Measurements from ENCODE around the gene SLC39A11. TPM values are rescaled to one million over a fixed set of nuclear protein-coding genes. Genes with fewer than 3 reads are reported as not detected.
"Not testable (repeated sequence)": the region's sequence is repeated elsewhere in the genome, so short reads cannot be mapped to it uniquely, and the experiment has no call there.

Gene SLC39A11
- polyA plus RNA-seq, 10 donors: 8.2 to 10.9 (median 9.6) TPM

DNA sequence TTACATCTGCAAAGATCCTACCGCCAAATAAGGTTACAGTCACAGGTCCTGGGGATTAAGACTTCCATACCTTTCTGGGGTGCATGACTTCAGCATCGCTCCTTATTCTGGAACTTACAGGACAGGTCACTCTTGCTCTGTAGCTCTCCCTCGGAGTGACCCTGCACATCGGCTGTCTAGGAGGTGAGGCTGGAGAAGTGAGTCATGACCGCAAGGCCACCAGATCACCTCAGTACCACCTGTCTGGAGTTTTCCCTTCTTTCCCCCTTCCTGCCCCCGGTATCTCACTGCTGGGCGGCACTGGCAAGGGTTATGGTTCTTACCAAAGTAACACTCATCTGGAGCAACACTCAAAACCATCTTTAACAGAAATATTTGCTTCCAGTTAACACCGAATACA lies 374.8 kb downstream of the SLC39A11 start:
- no peak for DNase-seq

DNA sequence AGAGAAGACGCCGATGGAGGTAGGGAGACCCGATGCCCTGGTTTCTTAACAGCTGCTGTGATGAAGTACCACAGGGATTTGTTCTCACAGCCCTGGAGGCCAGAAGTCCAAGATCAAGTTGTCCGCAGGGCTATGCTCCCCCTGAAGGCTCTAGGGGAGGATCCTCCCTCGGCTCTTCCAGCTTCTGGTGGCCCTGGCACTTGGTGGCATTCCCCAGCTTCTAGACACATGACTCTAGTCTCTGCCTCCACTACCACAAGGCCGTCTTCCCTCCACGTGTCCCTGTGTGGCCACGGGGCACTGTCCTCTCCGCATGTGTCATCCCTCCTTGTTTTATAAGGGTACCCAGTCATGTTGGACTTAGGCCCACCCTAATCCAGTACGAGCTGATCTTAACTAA lies 375.2 kb downstream of the SLC39A11 start:
- DNase-seq: no peak

DNA sequence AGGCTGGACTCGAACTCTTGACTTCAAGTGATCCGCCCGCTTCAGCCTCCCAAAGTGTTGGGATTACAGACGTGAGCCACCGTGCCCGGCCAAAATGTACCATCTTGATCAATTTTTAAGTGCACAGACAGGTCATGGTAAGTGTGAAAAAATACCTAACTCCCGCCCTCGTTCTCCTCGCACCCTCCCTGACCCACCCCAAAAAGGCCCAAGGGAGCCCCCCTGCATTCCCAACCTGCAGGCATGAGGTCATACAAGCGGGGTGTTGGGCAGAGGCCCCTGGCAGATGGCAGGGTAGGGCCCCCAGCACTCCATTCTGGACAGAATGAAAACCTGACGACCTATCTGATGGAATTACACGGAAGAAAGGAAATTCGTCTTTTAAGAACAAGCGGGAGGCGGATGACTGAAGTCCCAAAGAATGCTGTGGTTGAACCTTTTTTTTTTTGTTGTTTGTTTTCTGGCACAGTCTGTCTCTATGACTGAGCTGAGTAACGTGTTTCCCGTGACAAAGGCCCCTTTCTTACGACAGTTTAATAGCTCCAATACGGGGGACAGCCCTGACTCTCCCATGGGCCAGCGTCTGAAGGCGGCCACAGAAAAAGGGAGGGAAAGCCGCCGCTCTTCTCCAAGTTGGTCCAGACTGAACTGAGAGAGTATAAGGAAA lies 376.4 kb downstream of the SLC39A11 start:
- DNase-seq: peak; percentile 36 to 88 (median 59)

DNA sequence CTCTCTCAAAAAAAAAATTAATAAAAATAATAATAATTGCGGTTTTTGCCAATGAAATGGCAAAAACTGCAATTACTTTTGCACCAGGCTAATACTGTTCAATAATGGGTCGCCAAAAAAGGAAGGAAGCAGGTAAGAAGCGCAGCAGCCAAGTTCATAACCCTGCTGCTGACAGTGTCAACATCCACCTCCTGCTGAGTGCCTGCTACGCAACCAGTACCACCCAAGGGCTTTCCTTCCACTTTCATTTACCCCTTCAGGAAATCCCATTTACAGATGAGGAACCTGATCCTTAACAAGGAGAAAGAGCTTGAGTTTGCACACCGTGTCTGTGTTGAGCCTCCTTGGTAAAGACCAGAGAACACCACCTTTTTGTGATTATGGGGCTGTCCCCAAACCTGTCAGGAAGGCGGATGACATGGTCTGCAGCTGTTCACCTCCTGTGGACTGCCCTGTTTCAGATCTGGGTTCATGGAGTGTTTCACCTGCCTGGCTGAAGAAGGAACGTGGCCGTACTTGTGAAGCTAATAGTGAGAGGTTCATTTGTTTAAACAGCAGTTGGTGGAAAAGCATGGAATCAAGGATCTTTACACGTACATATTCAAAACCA lies 378.0 kb downstream of the SLC39A11 start:
- DNase-seq: no peak

DNA sequence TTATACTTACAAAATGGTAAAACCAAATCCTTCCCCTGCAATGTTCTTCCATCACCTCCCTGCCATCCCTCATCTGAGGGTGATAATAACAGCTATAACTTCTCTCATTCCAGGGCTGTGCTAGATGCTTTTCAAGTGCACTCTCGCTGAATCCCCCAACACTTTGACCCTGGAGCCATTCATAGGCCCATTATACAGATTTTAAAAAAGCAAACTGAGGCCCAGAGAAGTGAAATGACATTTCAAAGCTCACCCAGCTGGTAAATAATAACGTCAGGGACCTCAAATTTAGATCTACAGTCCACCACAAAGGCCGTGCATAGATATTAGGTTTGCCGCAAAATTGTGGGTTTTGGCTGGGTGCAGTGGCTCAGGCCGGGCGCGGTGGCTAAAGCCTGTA lies 378.8 kb downstream of the SLC39A11 start:
- no peak for DNase-seq

DNA sequence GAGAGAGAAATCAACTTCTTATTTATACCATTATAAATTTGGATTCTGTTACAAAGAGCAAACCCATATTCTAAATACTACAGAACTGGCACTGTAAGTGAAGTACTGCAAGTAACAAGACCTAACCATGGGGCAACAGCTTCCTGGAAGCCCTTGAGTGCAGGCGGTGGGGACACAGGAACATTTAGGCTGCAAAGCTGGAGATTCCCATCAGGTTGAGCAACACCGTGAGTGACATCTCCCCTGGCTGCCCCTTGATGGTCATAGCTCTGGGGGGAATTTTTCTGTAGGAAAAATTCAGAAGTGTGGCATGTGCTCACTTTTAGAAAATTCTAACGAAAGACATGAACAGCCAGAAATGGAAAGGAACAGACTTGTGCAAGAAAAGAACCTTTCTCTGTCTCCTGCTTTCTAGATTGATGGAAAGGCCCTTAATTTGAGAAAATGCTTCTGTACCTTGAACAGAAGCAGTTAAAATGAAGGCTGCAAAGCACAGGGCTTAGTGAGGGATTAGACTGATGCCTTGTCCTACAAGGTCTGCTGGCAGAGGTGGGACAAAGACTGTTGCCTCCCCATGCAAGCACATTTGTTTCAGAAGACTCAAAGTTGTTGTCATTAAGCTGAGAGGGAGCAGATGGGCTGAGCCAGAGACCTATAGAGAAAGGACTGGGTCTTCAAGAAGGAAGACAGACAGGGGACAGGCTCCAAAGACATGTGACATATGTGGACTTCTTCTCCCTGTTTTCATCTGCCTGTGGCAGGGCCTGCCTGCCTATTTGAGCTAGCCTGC lies 380.8 kb downstream of the SLC39A11 start:
- no peak for DNase-seq

DNA sequence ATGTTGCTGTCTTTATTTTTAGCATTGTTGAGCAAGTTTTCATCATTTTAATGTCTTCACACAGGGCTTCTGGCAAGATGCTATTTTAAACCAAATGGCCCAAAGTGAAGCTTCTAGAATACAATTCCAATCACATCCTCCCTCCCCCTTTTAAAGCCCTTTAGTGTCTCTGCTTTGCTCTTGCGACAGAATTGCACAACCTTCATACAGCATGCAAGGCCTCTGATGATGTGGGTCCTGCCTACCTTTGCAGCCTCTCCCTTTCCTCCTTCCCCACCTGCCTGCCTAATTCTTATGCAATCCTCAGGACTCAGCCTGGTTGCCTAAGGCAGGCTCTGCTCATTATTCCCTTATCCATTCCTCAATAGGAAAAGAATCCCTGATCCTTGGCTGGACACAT lies 381.7 kb downstream of the SLC39A11 start:
- no peak for DNase-seq

DNA sequence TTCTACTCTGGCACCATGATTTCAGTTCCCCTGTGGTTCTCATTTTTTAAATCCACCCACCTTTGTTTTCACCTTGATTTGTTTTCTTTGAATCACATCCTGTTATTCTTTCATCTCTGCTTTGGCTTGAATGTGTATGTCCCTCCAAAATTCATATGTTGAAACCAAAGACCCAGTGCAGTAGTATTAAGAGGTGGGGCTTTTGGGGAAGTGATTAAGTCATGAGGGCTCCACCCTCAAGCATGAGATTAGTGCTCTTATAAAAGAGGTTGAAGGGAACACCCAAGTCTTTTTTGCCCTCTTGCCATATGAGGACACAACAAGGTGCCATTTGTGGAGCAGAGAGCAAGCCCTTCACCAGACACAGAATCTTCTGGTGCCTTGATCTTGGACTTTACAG lies 382.3 kb downstream of the SLC39A11 start:
- no peak for DNase-seq

DNA sequence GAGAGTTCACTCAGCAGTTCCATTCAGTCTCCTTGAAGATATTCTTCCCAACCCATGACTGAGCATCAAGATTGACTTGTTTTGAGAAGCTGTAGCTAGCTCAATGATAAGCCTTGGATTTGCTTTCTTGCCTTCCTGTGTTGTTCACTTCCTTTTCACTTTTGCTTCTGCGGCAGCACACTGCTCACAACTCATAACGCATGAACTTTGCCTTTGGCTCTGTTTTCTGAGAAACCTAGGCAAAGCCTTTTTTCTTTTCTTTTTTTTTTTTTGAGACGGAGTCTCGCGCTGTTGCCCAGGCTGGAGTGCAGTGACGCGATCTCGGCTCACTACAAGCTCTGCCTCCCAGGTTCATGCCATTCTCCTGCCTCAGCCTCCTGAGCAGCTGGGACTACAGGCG lies 383.8 kb downstream of the SLC39A11 start:
- DNase-seq: not testable (repeated sequence)

DNA sequence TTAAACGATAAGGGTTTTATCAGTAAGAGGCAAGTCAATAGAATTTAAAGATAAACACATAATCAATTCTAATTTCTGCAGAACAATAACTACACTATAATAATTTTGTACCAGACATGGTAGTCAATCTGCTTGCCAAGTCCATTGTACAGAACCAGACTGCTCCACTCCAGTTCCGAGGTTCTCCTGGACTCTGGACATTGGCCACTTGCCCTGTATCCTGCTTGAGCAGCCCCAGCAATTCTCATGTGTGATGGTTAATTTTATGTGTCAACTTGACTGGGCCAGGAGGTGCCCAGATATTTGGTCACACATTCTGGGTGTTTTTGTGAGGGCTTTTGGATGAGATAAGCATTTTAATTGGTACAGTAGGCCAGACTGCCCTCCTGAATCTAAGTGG lies 384.6 kb downstream of the SLC39A11 start:
- DNase-seq: no peak

DNA sequence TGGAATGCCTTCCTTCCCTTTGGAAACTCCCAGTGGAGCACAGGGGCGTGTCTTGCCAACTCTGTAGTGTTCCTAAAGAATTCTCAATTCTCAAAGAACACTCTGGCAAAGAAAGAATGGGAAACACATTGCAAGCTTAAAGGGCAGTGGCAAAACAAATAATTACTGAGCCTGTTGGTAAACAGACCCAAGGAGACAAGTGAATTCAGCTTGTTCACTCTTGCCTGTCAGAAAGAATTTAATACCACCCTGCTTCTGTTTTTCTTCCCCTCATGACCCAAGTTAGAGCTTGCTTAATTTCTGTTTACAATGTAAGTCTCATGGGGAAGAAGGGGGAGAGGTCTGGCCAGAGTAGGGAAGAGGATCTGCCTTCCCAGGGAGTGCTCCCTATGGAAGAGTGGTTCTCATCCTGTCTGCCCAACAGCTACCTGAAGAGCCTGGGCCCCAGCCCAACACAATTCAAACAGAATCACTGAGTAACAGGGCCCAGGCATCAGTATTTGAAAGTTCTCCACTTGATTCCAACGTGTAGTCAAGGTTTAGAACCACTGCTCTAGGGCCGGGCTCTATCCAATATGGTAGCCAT lies 386.0 kb downstream of the SLC39A11 start:
- DNase-seq: no peak

DNA sequence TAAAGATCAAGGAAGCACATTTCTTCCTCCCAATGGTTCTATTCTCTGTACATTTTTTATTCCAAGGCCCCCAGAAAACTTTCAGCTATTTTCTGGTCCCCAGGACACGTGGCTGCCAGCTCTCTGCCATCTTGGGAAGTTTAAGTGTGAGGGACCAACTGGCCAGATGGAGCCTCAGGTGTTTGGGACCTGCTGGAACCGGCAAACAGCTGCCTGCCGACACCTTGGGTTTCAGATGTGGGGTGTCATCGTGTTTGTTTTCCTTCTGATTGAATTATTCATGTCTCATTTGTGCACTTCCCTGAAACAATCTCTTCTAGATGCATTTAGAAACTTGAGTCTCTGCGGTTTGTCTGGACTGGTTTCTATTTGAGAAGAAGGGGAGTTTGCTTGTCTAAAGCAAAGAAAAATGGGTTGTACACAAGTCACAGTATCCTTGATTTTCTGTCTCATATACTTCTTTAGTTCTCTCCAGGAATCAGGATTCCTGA lies 386.5 kb downstream of the SLC39A11 start:
- DNase-seq: no peak

DNA sequence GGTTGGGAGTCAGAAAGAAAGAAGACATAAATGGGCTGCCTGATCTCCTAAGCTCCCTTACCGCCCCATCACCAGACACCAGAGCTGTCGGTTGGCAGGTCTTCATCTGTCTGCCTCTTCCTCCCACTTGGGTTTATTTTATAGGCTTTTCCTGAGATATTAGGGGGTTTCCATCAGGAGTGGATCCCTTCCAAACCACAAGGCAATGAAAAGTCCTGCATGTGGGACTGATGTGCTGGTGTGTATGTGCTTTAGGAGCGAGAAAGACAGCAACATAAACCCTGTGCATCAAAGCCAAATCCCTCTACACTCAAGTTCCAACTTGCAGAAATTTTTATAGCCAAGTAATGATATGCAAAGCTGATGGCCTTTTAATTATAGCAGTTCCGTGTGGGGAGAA lies 389.5 kb downstream of the SLC39A11 start:
- no peak for DNase-seq

DNA sequence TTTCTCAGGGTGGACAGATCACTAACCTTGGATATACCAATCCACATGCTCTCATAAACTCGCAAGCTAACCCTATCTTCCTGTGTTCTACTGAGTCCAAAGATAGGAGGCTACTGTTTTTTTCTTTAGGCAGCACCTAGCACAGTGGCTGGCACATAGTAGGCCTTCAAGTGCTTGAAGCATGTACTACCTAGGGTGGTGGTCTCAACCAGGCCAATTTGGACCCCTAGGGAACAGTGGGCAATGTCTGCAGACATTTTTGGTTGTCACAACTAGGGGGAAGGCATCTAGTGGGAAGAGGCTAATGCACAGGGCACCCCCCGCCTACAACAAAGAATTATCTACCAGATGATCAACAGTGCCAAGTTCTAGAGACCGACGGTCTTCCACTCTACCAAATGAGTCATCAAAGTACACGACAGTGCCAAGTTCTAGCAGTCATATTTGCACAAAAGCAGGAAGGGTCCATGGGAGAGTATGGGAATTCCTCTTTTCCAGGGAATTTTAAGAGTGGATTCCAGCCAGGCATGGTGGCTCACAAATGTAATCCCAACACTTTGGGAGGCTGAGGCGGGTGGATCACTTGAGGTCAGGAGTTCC lies 390.3 kb downstream of the SLC39A11 start:
- DNase-seq: peak in 1 of 3 donors; percentile 55

DNA sequence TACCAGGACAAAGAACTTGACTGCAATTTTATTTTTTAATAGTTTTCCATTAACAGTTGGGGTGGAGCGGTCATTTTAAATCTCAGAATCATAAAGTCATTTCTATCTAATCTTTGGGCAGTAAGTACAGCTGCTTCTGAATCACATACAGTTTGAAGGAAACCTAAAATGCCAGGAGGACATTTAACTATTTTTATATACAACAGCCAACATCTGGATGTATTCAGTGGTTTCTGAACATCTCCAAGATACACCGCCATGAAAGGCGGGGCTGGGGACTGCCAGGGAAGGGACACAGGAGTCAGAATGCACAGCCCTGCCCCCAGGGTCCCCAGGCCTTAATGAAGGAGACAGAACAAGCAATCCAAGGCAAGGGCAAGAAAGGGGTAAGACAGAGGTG lies 392.3 kb downstream of the SLC39A11 start:
- DNase-seq: no peak

DNA sequence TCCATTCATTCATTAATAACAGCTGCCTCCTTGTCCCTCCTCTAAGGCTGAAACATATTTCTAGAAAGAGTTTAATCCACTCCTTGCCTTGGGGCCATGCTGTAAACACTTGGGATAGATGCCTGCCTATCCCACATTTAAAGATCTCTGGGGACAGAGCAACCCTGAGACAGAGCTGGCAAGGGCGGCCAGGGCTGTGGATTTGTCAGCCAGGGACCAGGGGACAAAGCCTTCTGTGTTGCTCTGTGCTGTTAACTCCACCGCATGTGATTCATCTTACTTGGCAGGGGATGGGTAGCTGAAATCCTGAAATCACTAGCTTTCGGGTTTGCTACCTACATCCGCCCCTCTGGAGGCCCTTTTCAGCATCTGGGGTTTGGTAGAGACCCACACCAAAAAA lies 392.9 kb downstream of the SLC39A11 start:
- DNase-seq: no peak

DNA sequence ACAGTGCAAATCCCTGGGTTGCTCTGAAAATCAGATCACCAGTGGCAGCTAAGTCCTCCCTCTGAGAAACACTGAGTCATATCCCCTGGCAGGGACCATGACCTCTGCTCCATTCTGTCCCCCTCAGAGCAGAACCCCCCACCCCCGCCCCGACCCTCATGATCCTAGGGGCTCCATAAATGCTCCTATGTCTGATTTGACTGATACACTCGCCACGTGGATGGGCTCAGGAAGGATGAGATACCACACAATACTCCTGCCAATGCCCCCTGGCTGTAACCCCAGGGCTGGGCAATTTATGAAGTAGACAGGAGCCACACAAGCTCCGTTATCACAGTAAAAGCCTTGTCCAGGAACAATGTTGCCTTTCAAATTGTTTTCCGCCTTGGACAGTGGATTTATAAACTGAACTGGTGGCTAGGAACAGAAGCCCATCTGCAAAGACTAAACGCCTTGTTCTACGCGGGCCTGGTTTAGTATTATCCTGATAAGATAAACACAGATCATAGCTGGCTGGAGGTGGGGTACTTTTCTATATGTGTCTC lies 394.8 kb downstream of the SLC39A11 start:
- no peak for DNase-seq

DNA sequence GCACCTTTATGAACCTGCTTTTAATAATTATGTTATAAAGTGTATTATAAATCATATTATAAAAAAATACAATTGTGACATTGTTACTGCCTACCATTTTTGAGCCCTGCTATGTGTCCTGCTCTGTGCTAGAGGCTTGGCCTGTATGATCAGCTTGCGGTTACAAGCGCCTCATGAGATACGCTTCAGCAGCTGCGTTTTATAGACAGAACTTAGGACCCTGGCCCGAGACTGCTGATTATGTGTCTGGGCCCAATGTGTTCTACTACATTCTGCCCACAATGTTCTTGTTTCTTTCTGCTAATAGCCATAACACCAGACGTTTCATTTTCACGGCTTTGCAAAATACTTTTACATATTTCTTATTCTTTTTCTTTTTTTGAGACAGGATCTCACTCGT lies 395.8 kb downstream of the SLC39A11 start:
- no peak for DNase-seq

DNA sequence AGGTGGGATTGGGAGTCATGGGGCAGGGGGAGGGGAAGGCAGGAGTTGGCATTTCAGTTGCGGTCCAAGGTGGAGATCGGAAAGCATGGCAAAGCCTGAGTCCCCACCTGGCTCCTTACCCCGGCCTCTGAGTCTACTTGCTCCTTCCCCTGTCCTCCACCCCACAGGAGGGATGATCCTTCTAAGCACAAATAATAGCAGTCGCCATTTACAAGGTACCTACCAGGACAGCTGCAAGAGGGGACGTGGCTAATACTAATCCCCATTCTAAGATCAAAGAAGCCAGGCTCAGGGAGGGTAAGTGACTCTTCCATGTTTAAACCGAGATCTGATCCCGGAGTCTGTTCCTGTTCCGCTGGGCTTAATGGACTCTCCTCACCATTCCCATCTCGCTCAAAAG lies 396.3 kb downstream of the SLC39A11 start:
- no peak for DNase-seq

DNA sequence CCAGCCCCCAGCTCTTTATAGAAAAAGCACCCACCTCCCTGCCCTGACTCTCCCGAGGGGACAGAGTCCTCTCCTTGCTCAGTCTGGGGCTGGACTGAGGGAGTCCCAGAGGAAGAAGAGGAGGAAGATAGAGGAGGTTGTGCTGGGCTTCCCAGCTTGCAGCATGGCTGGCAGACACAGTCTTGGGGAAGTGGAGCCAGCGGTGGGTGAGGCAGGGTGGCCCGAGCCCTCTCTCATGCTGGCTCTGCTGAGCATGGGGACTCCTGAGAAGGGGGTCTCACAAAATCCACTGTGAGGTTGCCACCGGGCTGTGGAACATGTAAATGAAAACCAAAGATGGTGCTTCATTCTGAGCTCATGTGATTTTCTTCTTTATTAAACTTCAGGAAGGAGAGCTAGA lies 398.5 kb downstream of the SLC39A11 start:
- no peak for DNase-seq

DNA sequence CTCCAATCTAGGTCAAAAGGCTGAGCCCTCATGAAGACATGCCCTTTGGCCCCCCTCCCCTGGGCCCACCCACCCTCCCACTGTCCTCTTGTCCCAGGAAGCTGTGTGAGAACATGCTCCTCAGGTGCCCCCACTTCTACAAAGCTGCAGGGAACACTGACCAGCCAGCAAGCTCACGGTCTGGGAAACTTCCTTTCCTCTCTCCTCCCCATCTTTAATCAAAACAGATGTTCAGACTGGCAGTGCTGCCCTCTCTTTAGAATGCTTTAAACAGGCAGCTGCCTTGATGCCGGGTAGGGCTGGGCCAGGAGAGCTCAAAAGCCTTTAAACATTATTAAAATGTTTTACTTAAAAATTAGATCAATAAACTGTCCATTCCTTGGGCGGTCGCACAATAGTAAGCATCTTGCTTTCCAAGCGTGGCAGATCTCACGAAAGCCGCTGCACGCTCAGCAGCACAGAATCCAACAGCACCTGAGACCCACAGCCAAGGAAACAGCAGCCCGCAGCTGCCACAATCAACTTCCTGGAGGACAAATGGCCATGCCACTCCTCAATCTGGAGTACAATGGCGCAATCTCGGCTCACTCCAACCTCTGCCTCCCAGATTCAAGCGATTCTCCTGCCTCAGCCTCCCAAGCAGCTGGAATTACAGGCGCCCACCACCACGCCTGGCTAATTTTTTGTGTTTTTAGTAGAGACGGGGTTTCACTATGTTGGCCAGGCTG lies 399.2 kb downstream of the SLC39A11 start:
- peak in 1 of 3 donors; percentile 11 for DNase-seq

Data from muscle of back (tissue), 11 donors.